Endothelial cell (in vitro differentiated cells): ENCODE data around the gene TRIB2. TPM values are rescaled to one million over a fixed set of nuclear protein-coding genes. Genes with fewer than 3 reads are reported as not detected.

ENCODE experiments used
- DNase-seq: peaks from one replicate; pipeline ENCODE4 v3.0.0; 2021; ENCODE audit warnings: low spot score
- H3K27ac Mint-ChIP-seq: one replicate; pipeline ENCODE4 v1.8.0; 2021; ENCODE audit warnings: mixed read lengths, inconsistent platforms; ENCODE audit not compliant: unreplicated experiment
- H3K27me3 Mint-ChIP-seq: one replicate; pipeline ENCODE4 v1.8.0; 2021; ENCODE audit warnings: mild to moderate bottlenecking, moderate library complexity, mixed read lengths, inconsistent platforms; ENCODE audit not compliant: unreplicated experiment
- H3K36me3 Mint-ChIP-seq: one replicate; pipeline ENCODE4 v1.8.0; 2021; ENCODE audit warnings: mild to moderate bottlenecking, low read depth, mixed read lengths, inconsistent platforms; ENCODE audit not compliant: unreplicated experiment
- H3K4me1 Mint-ChIP-seq: one replicate; pipeline ENCODE4 v1.8.0; 2021; ENCODE audit warnings: mild to moderate bottlenecking, mixed read lengths, inconsistent platforms; ENCODE audit not compliant: unreplicated experiment
- H3K4me3 Mint-ChIP-seq: one replicate; pipeline ENCODE4 v1.8.0; 2021; ENCODE audit warnings: mild to moderate bottlenecking, mixed read lengths, inconsistent platforms; ENCODE audit not compliant: unreplicated experiment
- H3K9me3 Mint-ChIP-seq: one replicate; pipeline ENCODE4 v1.8.0; 2021; ENCODE audit warnings: mixed read lengths, inconsistent platforms; ENCODE audit not compliant: unreplicated experiment
- CTCF ChIP-seq: fragments of 200-600 bp; sonication (generic); IDR thresholded peaks from one replicate; pipeline ENCODE4 v1.5.0; 2021; ENCODE audit warnings: antibody characterized with exemption; ENCODE audit not compliant: unreplicated experiment
- total RNA-seq: library from RNA; stranded (reverse); fragmentation: NEBNext Ultra II Directional; extraction: Animal tissue kit (Norgen Biotek cat#: 25700); gene quantifications from one replicate; pipeline ENCODE4 v1.2.1, GENCODE V29; 2021; ENCODE audit not compliant: unreplicated experiment

The TRIB2 gene
- total RNA-seq, 1 donor from 2014 or later, result 10.1 TPM

- Mint-ChIP-seq H3K4me3 (no peak overlapping the region), H3K4me1 (peaks cover 3% of the 10 kb centered on the region), H3K27ac (no peak overlapping the region), H3K9me3 (no peaks in the 10 kb centered on the region), H3K27me3 (peaks cover 3% of the 10 kb centered on the region), H3K36me3 (no peaks in the 10 kb centered on the region)
- no peak for DNase-seq
- no peak for TF ChIP-seq CTCF
Observed at GRCh38 chr2:12769492-12770105, 52.9 kb downstream of the TRIB2 start.

- H3K4me1 Mint-ChIP-seq, result peaks cover 3% of the 10 kb centered on the region
- no peak for DNase-seq
- no peak overlapping the region for H3K27ac Mint-ChIP-seq
- H3K27me3 Mint-ChIP-seq, result peaks cover 3% of the 10 kb centered on the region
- TF ChIP-seq CTCF, result no peak
- H3K9me3 Mint-ChIP-seq, result no peaks in the 10 kb centered on the region
- no peak overlapping the region for H3K4me3 Mint-ChIP-seq
- no peaks in the 10 kb centered on the region for H3K36me3 Mint-ChIP-seq
Observed at GRCh38 chr2:12770300-12770968, 53.7 kb downstream of the TRIB2 start.

GRCh38 chr2:12771154-12771553, 54.4 kb downstream of the TRIB2 start:
- no peaks in the 10 kb centered on the region for H3K9me3 Mint-ChIP-seq
- H3K36me3 Mint-ChIP-seq, result no peaks in the 10 kb centered on the region
- peaks cover 3% of the 10 kb centered on the region for H3K4me1 Mint-ChIP-seq
- DNase-seq, result no peak
- H3K27me3 Mint-ChIP-seq, result peaks cover 3% of the 10 kb centered on the region
- no peak for TF ChIP-seq CTCF
- H3K4me3 Mint-ChIP-seq, result no peak overlapping the region
- no peak overlapping the region for H3K27ac Mint-ChIP-seq

GRCh38 chr2:12773586-12774394, 57.1 kb downstream of the TRIB2 start:
- Mint-ChIP-seq H3K27ac (no peak overlapping the region), H3K36me3 (no peaks in the 10 kb centered on the region), H3K4me1 (peaks cover 3% of the 10 kb centered on the region), H3K27me3 (peaks cover 3% of the 10 kb centered on the region), H3K4me3 (no peak overlapping the region), H3K9me3 (no peaks in the 10 kb centered on the region)
- no peak for DNase-seq
- no peak for TF ChIP-seq CTCF

- TF ChIP-seq CTCF, result no peak
- DNase-seq, result no peak
- Mint-ChIP-seq H3K9me3 (no peaks in the 10 kb centered on the region), H3K27me3 (peaks cover 3% of the 10 kb centered on the region), H3K4me3 (no peak overlapping the region), H3K4me1 (peaks cover 3% of the 10 kb centered on the region), H3K36me3 (no peaks in the 10 kb centered on the region), H3K27ac (no peak overlapping the region)
Observed at GRCh38 chr2:12774395-12774727, 57.6 kb downstream of the TRIB2 start.
